ENCODE measurements around the gene PDE2A. TPM values are rescaled to one million over a fixed set of nuclear protein-coding genes. Genes with fewer than 3 reads are reported as not detected.

PDE2A gene
- polyA plus RNA-seq, 3 donors, result 0.18 to 1.7 (median 0.53) TPM

GRCh38 chr11:72528121-72528520 is 146.1 kb downstream of the PDE2A start:
- H3K27me3 Mint-ChIP-seq (ENCODE audit: low read depth in 3 of 3), result peaks cover 8 to 16% (median 9%) of the 10 kb centered on the region in 3 donors
- peaks cover 0 to 2% of the 10 kb centered on the region in 2 donors for H3K27me3 ChIP-seq (ENCODE audit: control insufficient read depth in 2 of 2, insufficient read depth in 2 of 2, low read length in 2 of 2)
- intact Hi-C loops (cut with micrococcal nuclease), result no loop called here

More at GRCh38 chr11:72528121-72528520, 146.1 kb downstream of the PDE2A start:
- no peaks in the 10 kb centered on the region for H3K4me1 Mint-ChIP-seq
- WGBS (ENCODE audit: insufficient coverage), result no CpG with 5 or more reads among the region's 3 CpGs
- Histone ChIP-seq H3K36me3 (replicated peaks in 1 of 2; ENCODE audit: control insufficient read depth in 1 of 2, insufficient read depth in 2 of 2, low read length in 2 of 2) (no peaks in the 10 kb centered on the region), H3K79me2 (ENCODE audit: insufficient read depth, low read length) (no peaks in the 10 kb centered on the region), H2AFZ (ENCODE audit: insufficient read depth, low read depth, low read length, poor library complexity, severe bottlenecking) (no peak overlapping the region), H3K4me3 (replicated peaks in 1 of 3; ENCODE audit: low read depth in 2 of 3, low read length in 3 of 3) (no peak overlapping the region), H3K4me1 (ENCODE audit: control insufficient read depth in 1 of 2, insufficient read depth in 2 of 2, low read length in 2 of 2) (no peaks in the 10 kb centered on the region), H3K9me3 (replicated peaks in 1 of 2; ENCODE audit: control insufficient read depth in 1 of 2, insufficient read depth in 1 of 2, low read length in 2 of 2) (no peaks in the 10 kb centered on the region), H3K27ac (ENCODE audit: low read depth in 1 of 2, low read length in 2 of 2) (no peak overlapping the region), H4K20me1 (ENCODE audit: insufficient read depth, low read length) (no peaks in the 10 kb centered on the region), H3K9ac (ENCODE audit: insufficient read depth, low read length, poor library complexity, severe bottlenecking) (no peak overlapping the region), H3K4me2 (replicated peaks; ENCODE audit: extremely low read depth, low read length, poor library complexity, severe bottlenecking) (no peak overlapping the region)
- no peak for TF ChIP-seq CTCF (IDR thresholded peaks at IDR 0.05)
- H3K9me3 Mint-ChIP-seq, result no peaks in the 10 kb centered on the region
- no peak overlapping the region for H3K4me3 Mint-ChIP-seq
- no peaks in the 10 kb centered on the region for H3K36me3 Mint-ChIP-seq
- DNase-seq, result no peak
- H3K27ac Mint-ChIP-seq, result peak overlapping the region in 1 of 7 donors; percentile 38

Small RNA genes within 50 kb of the gene (small RNA-seq; reads per million reads assigned to genes)
- gene MIR139 (ENCODE audit: insufficient read length, low read depth), result 2.8 reads per million, percentile 19 among the genes with 10 or more reads in this experiment
- not detected for gene RNU7-105P (ENCODE audit: insufficient read length, low read depth)

Other genes with a start within 250 kb of the PDE2A start
- 10 to 100 TPM; 15.8 to 17.8 (median 17.7) TPM for gene CLPB, start 239.9 kb downstream of the PDE2A start, polyA plus RNA-seq
- 100 to 1,000 TPM in 1 of 3 donors, 10 to 100 TPM in 2; 48.7 to 487 (median 79.0) TPM for gene ARAP1, start 78.0 kb upstream of the PDE2A start, polyA plus RNA-seq
- gene STARD10, start 119.6 kb upstream of the PDE2A start, polyA plus RNA-seq, result 10 to 100 TPM; 13.6 to 18.7 (median 15.4) TPM
- gene ATG16L2, start 140.0 kb upstream of the PDE2A start, polyA plus RNA-seq, result 100 to 1,000 TPM in 1 of 3 donors, 10 to 100 TPM in 2; 36.9 to 975 (median 46.8) TPM